IMR-90 (cell line): Measurements from ENCODE around the gene KRTAP9-1. TPM values are rescaled to one million over a fixed set of nuclear protein-coding genes. Genes with fewer than 3 reads are reported as not detected.

ENCODE experiments used
- ATAC-seq: fragments of 200-7000 bp; cut with Tn5 transposase; 2 replicates; pipeline ENCODE4 v1.9.1; 2020; ENCODE audit warnings: low read depth, mild to moderate bottlenecking, moderate library complexity
- BruUV-seq: library from RNA; stranded (reverse); fragments of 400-500 nt; replicated peaks from 2 replicates; lab custom pipeline; 2021; lab: Mats Ljungman, UMichigan
- CTCF ChIA-PET: fragments of 300-600 bp; formaldehyde crosslinking; extraction: SDS; loops from one replicate; lab custom pipeline; 2021; ENCODE audit warnings: antibody characterized with exemption; lab: Yijun Ruan, JAX
- POLR2A ChIA-PET: fragments of 300-600 bp; sonication (Branson Sonifier 250); formaldehyde crosslinking; loops from one replicate; lab custom pipeline; 2022; ENCODE audit warnings: antibody characterized with exemption; ENCODE audit not compliant: unreplicated experiment; lab: Charles Lee
- DNase-seq: peaks from one replicate; pipeline ENCODE4 v3.0.0; 2013
- H2AFZ ChIP-seq: replicated peaks from 2 replicates; pipeline ENCODE3; 2013; ENCODE audit warnings: low read length, mild to moderate bottlenecking; ENCODE audit not compliant: poor library complexity
- H2AK5ac ChIP-seq: 2 replicates; pipeline ENCODE4 v1.6.1; 2013; ENCODE audit warnings: low read depth, low read length, inconsistent platforms
- H2AK9ac ChIP-seq: replicated peaks from 2 replicates; pipeline ENCODE3; 2013; ENCODE audit warnings: mild to moderate bottlenecking, low read depth, low read length, moderate library complexity; ENCODE audit not compliant: poor library complexity
- H2BK120ac ChIP-seq: 2 replicates; pipeline ENCODE4 v1.6.1; 2013; ENCODE audit warnings: low read depth, low read length, inconsistent platforms
- H2BK15ac ChIP-seq: 3 replicates; pipeline ENCODE4 v1.6.1; 2013; ENCODE audit warnings: low read depth, low read length, inconsistent platforms
- H2BK20ac ChIP-seq: 2 replicates; pipeline ENCODE4 v1.6.1; 2013; ENCODE audit warnings: low read depth, mild to moderate bottlenecking, inconsistent platforms, low read length, moderate library complexity
- H2BK5ac ChIP-seq: 2 replicates; pipeline ENCODE4 v1.6.1; 2013; ENCODE audit warnings: mild to moderate bottlenecking, low read depth, low read length, inconsistent platforms; ENCODE audit not compliant: poor library complexity, severe bottlenecking
- H3K14ac ChIP-seq: replicated peaks from 2 replicates; pipeline ENCODE4 v1.6.1; 2013; ENCODE audit warnings: low read depth, low read length, inconsistent platforms
- H3K18ac ChIP-seq: 2 replicates; pipeline ENCODE4 v1.6.1; 2013; ENCODE audit warnings: low read depth, low read length, control low read depth
- H3K23ac ChIP-seq: 2 replicates; pipeline ENCODE4 v1.6.1; 2013; ENCODE audit warnings: low read depth, low read length, inconsistent platforms
- H3K27ac ChIP-seq: 2 replicates; pipeline ENCODE4 v1.5.1; 2013; ENCODE audit warnings: mild to moderate bottlenecking, control low read depth, low read length; ENCODE audit not compliant: insufficient read depth
- H3K27me3 ChIP-seq: 2 replicates; pipeline ENCODE4 v1.6.1; 2013; ENCODE audit warnings: low read length; ENCODE audit not compliant: control insufficient read depth, insufficient read depth
- H3K36me3 ChIP-seq: 2 replicates; pipeline ENCODE4 v1.6.1; 2013; ENCODE audit warnings: low read length, mixed read lengths; ENCODE audit not compliant: control insufficient read depth, insufficient read depth
- H3K4ac ChIP-seq: 2 replicates; pipeline ENCODE4 v1.6.1; 2013; ENCODE audit warnings: low read depth, low read length, inconsistent platforms
- H3K4me1 ChIP-seq: 2 replicates; pipeline ENCODE4 v1.6.1; 2013; ENCODE audit warnings: low read length, mixed read lengths; ENCODE audit not compliant: control insufficient read depth, insufficient read depth
- H3K4me2 ChIP-seq: 2 replicates; pipeline ENCODE4 v1.6.1; 2013; ENCODE audit warnings: low read depth, mild to moderate bottlenecking, control low read depth, low read length, moderate library complexity
- H3K4me3 ChIP-seq: 2 replicates; pipeline ENCODE4 v1.5.1; 2013; ENCODE audit warnings: low read depth, mild to moderate bottlenecking, control low read depth, low read length, moderate library complexity; ENCODE audit not compliant: insufficient read depth
- H3K56ac ChIP-seq: 2 replicates; pipeline ENCODE4 v1.6.1; 2013; ENCODE audit warnings: low read length, inconsistent platforms; ENCODE audit not compliant: insufficient read depth; ENCODE audit errors: extremely low read depth
- H3K79me1 ChIP-seq, 2 experiments: 2 replicates each; pipeline ENCODE4 v1.6.1; 2013; ENCODE audit warnings: low read length in 2 of 2, inconsistent platforms in 1 of 2, low read depth in 1 of 2
- H3K9ac ChIP-seq: 2 replicates; pipeline ENCODE4 v1.6.1; 2013; ENCODE audit warnings: low read depth, low read length, control low read depth
- H3K9me1 ChIP-seq: 2 replicates; pipeline ENCODE4 v1.6.1; 2013; ENCODE audit warnings: low read length, inconsistent platforms; ENCODE audit not compliant: insufficient read depth
- H3K9me3 ChIP-seq: 2 replicates; pipeline ENCODE4 v1.6.1; 2013; ENCODE audit warnings: low read length; ENCODE audit not compliant: control insufficient read depth, insufficient read depth
- H4K20me1 ChIP-seq: 2 replicates; pipeline ENCODE4 v1.6.1; 2013; ENCODE audit warnings: low read length, inconsistent platforms; ENCODE audit not compliant: insufficient read depth
- H4K5ac ChIP-seq: 2 replicates; pipeline ENCODE4 v1.6.1; 2013; ENCODE audit warnings: mild to moderate bottlenecking, low read depth, low read length, control low read depth
- H4K8ac ChIP-seq, 2 experiments: 2 replicates each; pipeline ENCODE4 v1.6.1; 2013; ENCODE audit warnings: low read depth in 2 of 2, low read length in 2 of 2, control low read depth in 1 of 2, inconsistent platforms in 1 of 2
- H4K91ac ChIP-seq: 2 replicates; pipeline ENCODE4 v1.6.1; 2013; ENCODE audit warnings: low read depth, low read length, inconsistent platforms; ENCODE audit not compliant: insufficient read depth
- BHLHE40 ChIP-seq: fragments of 150-350 bp; IDR thresholded peaks from 2 replicates; pipeline ENCODE4 v1.6.1; 2016; ENCODE audit warnings: mild to moderate bottlenecking, low read depth, low read length
- CEBPB ChIP-seq: IDR thresholded peaks from 2 replicates; pipeline ENCODE4 v1.6.1; 2012; ENCODE audit warnings: low read depth, low read length, improper control_type of control experiment
- CHD1 ChIP-seq: IDR thresholded peaks from 2 replicates; pipeline ENCODE4 v1.6.1; 2012; ENCODE audit warnings: low read depth, low read length, improper control_type of control experiment
- CTCF ChIP-seq: conservative IDR thresholded peaks from 2 replicates; pipeline ENCODE4 v1.5.1; 2012; ENCODE audit warnings: mild to moderate bottlenecking, low read depth, low read length, improper control_type of control experiment
- ELK1 ChIP-seq: fragments of 150-350 bp; IDR thresholded peaks from 2 replicates; pipeline ENCODE4 v1.6.1; 2016; ENCODE audit warnings: low read depth, mild to moderate bottlenecking, low read length, moderate library complexity, borderline replicate concordance
- FOS ChIP-seq: fragments of 150-350 bp; IDR thresholded peaks from 2 replicates; pipeline ENCODE4 v1.6.1; 2016; ENCODE audit warnings: low read depth, low read length
- POLR2A ChIP-seq: IDR thresholded peaks from 2 replicates; pipeline ENCODE4 v1.6.1; 2012; ENCODE audit warnings: mild to moderate bottlenecking, low read depth, low read length
- RAD21 ChIP-seq: IDR thresholded peaks from 2 replicates; pipeline ENCODE4 v1.6.1; 2012; ENCODE audit warnings: low read length, improper control_type of control experiment
- RCOR1 ChIP-seq: IDR thresholded peaks from 2 replicates; pipeline ENCODE4 v1.6.1; 2012; ENCODE audit warnings: mild to moderate bottlenecking, low read length, improper control_type of control experiment; ENCODE audit not compliant: insufficient replicate concordance
- RFX5 ChIP-seq: IDR thresholded peaks from 2 replicates; pipeline ENCODE4 v1.8.0; 2012; ENCODE audit warnings: low read depth, mild to moderate bottlenecking, low read length, moderate library complexity
- WGBS, 2 experiments: methylation state at CpG; one replicate each; pipeline versions ENCODE4 v1.1.5 to v1.1.7; 2013; ENCODE audit warnings: missing lambda C conversion rate in 2 of 2; ENCODE audit not compliant: insufficient read length in 1 of 2; ENCODE audit errors: extremely low coverage in 2 of 2; 5-methylcytosine and 5-hydroxymethylcytosine counted together
- dilution Hi-C: fragments of 300-500 bp; cut with HindIII; formaldehyde crosslinking; loops from one replicate; pipeline ENCODE4 v1.14.3; 2018; ENCODE audit warnings: low sequenced_read_pairs; ENCODE audit not compliant: unreplicated experiment
- in situ Hi-C: fragments of 300-500 bp; cut with MboI; formaldehyde crosslinking; loops from 3 replicates; pipeline ENCODE4 v1.14.3; 2019; ENCODE audit warnings: low sequenced_read_pairs, inconsistent platforms, mixed read lengths
- intact Hi-C: fragments of 100-400 bp; cut with micrococcal nuclease; formaldehyde crosslinking; loops from 2 replicates; pipeline ENCODE4 v1.10.0; 2022
- polyA plus RNA-seq, 3 experiments: library from polyadenylated mRNA; depleted of rRNA; stranded (reverse); fragments of >200 nt; gene quantifications; 2 replicates each; pipeline ENCODE4 v1.2.3, GENCODE V29; 2012; ENCODE audit warnings: low replicate concordance in 1 of 3
- total RNA-seq: library from RNA; depleted of rRNA; stranded (reverse); fragments of >200 nt; gene quantifications from 2 replicates; pipeline ENCODE4 v1.2.3, GENCODE V29; 2012

KRTAP9-1 gene
- total and polyA plus RNA-seq, 2 of the 4 experiments (the other 2 are of a cell fraction) = not detected

GRCh38 chr17:41185001-41185400, 4.7 kb upstream of the KRTAP9-1 start:
- H3K14ac ChIP-seq = no peak overlapping the region
- no peak overlapping the region for H2AFZ ChIP-seq
- in situ Hi-C loops (no loop called here), intact Hi-C loops (no loop called here), dilution Hi-C loops (no loop called here)
- H2BK120ac ChIP-seq = no peak overlapping the region
- H3K36me3 ChIP-seq = no peaks in the 10 kb centered on the region
- no peak overlapping the region for H3K4me2 ChIP-seq
- H3K79me1 ChIP-seq = no peaks in the 10 kb centered on the region
- no peaks in the 10 kb centered on the region for H4K20me1 ChIP-seq
- DNase-seq = no peak
- no peak overlapping the region for H2BK20ac ChIP-seq
- H4K91ac ChIP-seq = no peak overlapping the region
- no peak for ATAC-seq
- H2AK5ac ChIP-seq = no peak overlapping the region
- H3K23ac ChIP-seq = no peak overlapping the region
- no peaks in the 10 kb centered on the region; the same call in 1 of the 2 replicates for H3K9me3 ChIP-seq
- H3K4ac ChIP-seq = no peak overlapping the region
- no peak overlapping the region for H3K56ac ChIP-seq
- no peak overlapping the region for H3K9ac ChIP-seq
- no peak overlapping the region for H2AK9ac ChIP-seq
- no peak overlapping the region for H3K27ac ChIP-seq
- CTCF ChIA-PET = no interaction called here
- H3K4me1 ChIP-seq = no peaks in the 10 kb centered on the region
- H2BK5ac ChIP-seq = no peak overlapping the region
- no peak overlapping the region for H4K8ac ChIP-seq
- POLR2A ChIA-PET = no interaction called here
- no CpG with 5 or more reads among the region's 1 CpG for WGBS, 2 experiments
- no peak overlapping the region for H4K5ac ChIP-seq
- BruUV-seq = no TSS peak
- no peak overlapping the region for H3K4me3 ChIP-seq
- TF ChIP-seq CHD1 (no peak), FOS (no peak), CTCF (no peak), RAD21 (no peak), RFX5 (no peak), ELK1 (no peak), CEBPB (no peak), POLR2A (no peak), RCOR1 (no peak), BHLHE40 (no peak)
- no peak overlapping the region for H2BK15ac ChIP-seq
- H3K27me3 ChIP-seq = peaks cover 4% of the 10 kb centered on the region
- H3K9me1 ChIP-seq = no peaks in the 10 kb centered on the region
- H3K18ac ChIP-seq = no peak overlapping the region
